Astrocyte (in vitro differentiated cells and primary cell): ENCODE results near the gene AGXT2. TPM values are rescaled to one million over a fixed set of nuclear protein-coding genes. Genes with fewer than 3 reads are reported as not detected.

Experiments used
- DNase-seq: peaks from one replicate; pipeline ENCODE4 v3.0.0-alpha.2; 2010; ENCODE audit warnings: low read depth
- FAIRE-seq: peaks from 2 replicates; lab custom pipeline; 2011; peaks lifted over from hg19 to GRCh38; lab: Jason Lieb, UNC
- H2AFZ ChIP-seq: 2 replicates; pipeline ENCODE4 v1.6.0; 2012; ENCODE audit warnings: low read depth, low read length, inconsistent platforms
- H3K27ac ChIP-seq: 2 replicates; pipeline ENCODE4 v1.5.1; 2011; ENCODE audit warnings: low read depth, low read length, inconsistent platforms
- H3K27me3 ChIP-seq: 2 replicates; pipeline ENCODE4 v1.6.0; 2011; ENCODE audit warnings: low read length, inconsistent platforms; ENCODE audit not compliant: insufficient read depth
- H3K36me3 ChIP-seq: 2 replicates; pipeline ENCODE4 v1.5.1; 2011; ENCODE audit warnings: low read length, inconsistent platforms; ENCODE audit not compliant: insufficient read depth
- H3K4me1 ChIP-seq: 2 replicates; pipeline ENCODE4 v1.5.1; 2011; ENCODE audit warnings: low read length, inconsistent platforms; ENCODE audit not compliant: insufficient read depth
- H3K4me2 ChIP-seq: 2 replicates; pipeline ENCODE4 v1.6.0; 2012; ENCODE audit warnings: low read length, inconsistent platforms
- H3K4me3 ChIP-seq: 2 replicates; pipeline ENCODE4 v1.5.1; 2011; ENCODE audit warnings: low read depth, mild to moderate bottlenecking, low read length, inconsistent platforms; ENCODE audit not compliant: insufficient read depth
- H3K79me2 ChIP-seq: 2 replicates; pipeline ENCODE4 v1.6.0; 2012; ENCODE audit warnings: mild to moderate bottlenecking, low read length, inconsistent platforms; ENCODE audit not compliant: insufficient read depth
- H3K9ac ChIP-seq: 2 replicates; pipeline ENCODE4 v1.6.0; 2012; ENCODE audit warnings: mild to moderate bottlenecking, low read length, inconsistent platforms
- H3K9me3 ChIP-seq: 2 replicates; pipeline ENCODE4 v1.5.1; 2012; ENCODE audit warnings: low read depth, mild to moderate bottlenecking, low read length, inconsistent platforms; ENCODE audit not compliant: insufficient read depth
- H4K20me1 ChIP-seq: 2 replicates; pipeline ENCODE4 v1.6.0; 2012; ENCODE audit warnings: low read length, inconsistent platforms; ENCODE audit not compliant: insufficient read depth
- H3K27ac Mint-ChIP-seq: one replicate; pipeline ENCODE4 v1.8.0; 2021; ENCODE audit warnings: mild to moderate bottlenecking, mixed read lengths; ENCODE audit not compliant: unreplicated experiment
- H3K27me3 Mint-ChIP-seq: one replicate; pipeline ENCODE4 v1.8.0; 2021; ENCODE audit warnings: low read depth, mixed read lengths; ENCODE audit not compliant: unreplicated experiment
- H3K36me3 Mint-ChIP-seq: one replicate; pipeline ENCODE4 v1.8.0; 2021; ENCODE audit warnings: low read depth, mixed read lengths; ENCODE audit not compliant: unreplicated experiment
- H3K4me1 Mint-ChIP-seq: one replicate; pipeline ENCODE4 v1.8.0; 2021; ENCODE audit warnings: low read depth, mixed read lengths; ENCODE audit not compliant: unreplicated experiment
- H3K4me3 Mint-ChIP-seq: one replicate; pipeline ENCODE4 v1.8.0; 2021; ENCODE audit warnings: mild to moderate bottlenecking, moderate library complexity, mixed read lengths; ENCODE audit not compliant: unreplicated experiment
- H3K9me3 Mint-ChIP-seq: one replicate; pipeline ENCODE4 v1.8.0; 2021; ENCODE audit warnings: mild to moderate bottlenecking, mixed read lengths; ENCODE audit not compliant: unreplicated experiment
- EZH2 ChIP-seq: IDR thresholded peaks from 2 replicates; pipeline ENCODE4 v1.6.1; 2012; ENCODE audit warnings: mild to moderate bottlenecking, low read length, inconsistent platforms; ENCODE audit not compliant: insufficient read depth
- total RNA-seq: library from RNA; stranded (reverse); gene quantifications from 2 replicates; pipeline ENCODE4 v1.2.1, GENCODE V29; 2021
- TF ChIP-seq, protein P1 (sequence below): IDR thresholded peaks from 2 replicates; pipeline ENCODE4 v1.5.1; 2011; ENCODE audit warnings: low read depth, mild to moderate bottlenecking, inconsistent platforms, low read length, moderate library complexity; ENCODE audit not compliant: insufficient read depth

Gene AGXT2
- total RNA-seq, 1 donor from 2014 or later, result not detected

DNA sequence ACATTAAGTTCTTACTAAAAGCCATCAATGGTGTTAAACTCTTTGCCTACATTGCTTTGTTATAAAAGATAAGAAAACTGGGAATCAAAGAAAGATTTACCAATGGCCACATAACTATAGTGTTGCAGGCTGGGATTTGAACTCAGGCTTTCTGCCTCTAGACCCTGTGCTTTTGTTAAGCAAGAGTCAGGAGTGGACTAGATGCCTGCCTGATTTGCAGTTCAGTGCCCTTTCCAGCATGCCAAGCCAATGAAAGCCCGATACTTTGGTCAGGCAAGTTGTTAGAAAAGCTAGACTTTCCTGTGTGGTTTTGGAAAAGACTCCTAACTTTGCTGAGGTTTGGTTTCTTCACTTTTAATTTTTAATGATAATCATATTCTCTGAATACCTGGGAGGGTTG is 21.4 kb upstream of the AGXT2 start:
- no peak for FAIRE-seq
- Histone ChIP-seq H3K27ac (no peak overlapping the region), H2AFZ (no peak overlapping the region), H3K36me3 (no peaks in the 10 kb centered on the region), H3K9me3 (no peaks in the 10 kb centered on the region), H3K4me2 (no peak overlapping the region), H4K20me1 (no peaks in the 10 kb centered on the region), H3K27me3 (no peaks in the 10 kb centered on the region), H3K4me3 (no peak overlapping the region), H3K4me1 (no peaks in the 10 kb centered on the region), H3K79me2 (no peaks in the 10 kb centered on the region), H3K9ac (no peak overlapping the region)
- no peaks in the 10 kb centered on the region for H3K36me3 Mint-ChIP-seq
- H3K9me3 Mint-ChIP-seq, result no peaks in the 10 kb centered on the region
- no peak overlapping the region for H3K4me3 Mint-ChIP-seq
- no peak overlapping the region for H3K27ac Mint-ChIP-seq
- no peak for DNase-seq
- no peaks in the 10 kb centered on the region for H3K4me1 Mint-ChIP-seq
- peaks cover 3% of the 10 kb centered on the region for H3K27me3 Mint-ChIP-seq
- no peak for TF ChIP-seq EZH2
- TF ChIP-seq, protein P1, sequence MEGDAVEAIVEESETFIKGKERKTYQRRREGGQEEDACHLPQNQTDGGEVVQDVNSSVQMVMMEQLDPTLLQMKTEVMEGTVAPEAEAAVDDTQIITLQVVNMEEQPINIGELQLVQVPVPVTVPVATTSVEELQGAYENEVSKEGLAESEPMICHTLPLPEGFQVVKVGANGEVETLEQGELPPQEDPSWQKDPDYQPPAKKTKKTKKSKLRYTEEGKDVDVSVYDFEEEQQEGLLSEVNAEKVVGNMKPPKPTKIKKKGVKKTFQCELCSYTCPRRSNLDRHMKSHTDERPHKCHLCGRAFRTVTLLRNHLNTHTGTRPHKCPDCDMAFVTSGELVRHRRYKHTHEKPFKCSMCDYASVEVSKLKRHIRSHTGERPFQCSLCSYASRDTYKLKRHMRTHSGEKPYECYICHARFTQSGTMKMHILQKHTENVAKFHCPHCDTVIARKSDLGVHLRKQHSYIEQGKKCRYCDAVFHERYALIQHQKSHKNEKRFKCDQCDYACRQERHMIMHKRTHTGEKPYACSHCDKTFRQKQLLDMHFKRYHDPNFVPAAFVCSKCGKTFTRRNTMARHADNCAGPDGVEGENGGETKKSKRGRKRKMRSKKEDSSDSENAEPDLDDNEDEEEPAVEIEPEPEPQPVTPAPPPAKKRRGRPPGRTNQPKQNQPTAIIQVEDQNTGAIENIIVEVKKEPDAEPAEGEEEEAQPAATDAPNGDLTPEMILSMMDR, result no peak

DNA sequence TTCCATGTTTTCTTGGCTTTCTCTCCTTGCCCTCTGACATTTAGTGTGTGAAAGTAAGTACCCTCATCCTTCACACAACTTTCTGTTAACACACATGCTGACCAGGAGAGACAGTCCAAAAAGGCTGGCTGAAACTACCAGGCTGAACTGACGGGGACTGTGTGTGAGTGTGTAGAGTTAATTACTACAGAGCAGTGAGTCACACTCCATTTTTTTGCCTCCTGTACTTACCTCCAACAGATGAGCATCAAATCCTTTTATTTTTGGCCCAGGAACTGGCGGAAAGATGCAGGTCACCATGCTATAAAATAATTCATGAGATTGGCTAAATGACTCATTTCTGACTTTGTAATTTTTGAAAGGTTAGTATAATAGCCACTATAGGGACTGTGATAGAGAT is 20.2 kb upstream of the AGXT2 start:
- Histone ChIP-seq H2AFZ (no peak overlapping the region), H3K4me3 (no peak overlapping the region), H3K27me3 (no peaks in the 10 kb centered on the region), H3K9ac (no peak overlapping the region), H3K36me3 (no peaks in the 10 kb centered on the region), H4K20me1 (no peaks in the 10 kb centered on the region), H3K4me2 (no peak overlapping the region), H3K9me3 (no peaks in the 10 kb centered on the region), H3K27ac (no peak overlapping the region), H3K79me2 (no peaks in the 10 kb centered on the region), H3K4me1 (no peaks in the 10 kb centered on the region)
- FAIRE-seq (no peak), DNase-seq (peak; percentile 37)
- no peaks in the 10 kb centered on the region for H3K4me1 Mint-ChIP-seq
- H3K4me3 Mint-ChIP-seq, result no peak overlapping the region
- H3K36me3 Mint-ChIP-seq, result no peaks in the 10 kb centered on the region
- H3K27ac Mint-ChIP-seq, result no peak overlapping the region
- TF ChIP-seq EZH2, result no peak
- TF ChIP-seq, protein P1, result no peak
- no peaks in the 10 kb centered on the region for H3K9me3 Mint-ChIP-seq
- H3K27me3 Mint-ChIP-seq, result peaks cover 3% of the 10 kb centered on the region

DNA sequence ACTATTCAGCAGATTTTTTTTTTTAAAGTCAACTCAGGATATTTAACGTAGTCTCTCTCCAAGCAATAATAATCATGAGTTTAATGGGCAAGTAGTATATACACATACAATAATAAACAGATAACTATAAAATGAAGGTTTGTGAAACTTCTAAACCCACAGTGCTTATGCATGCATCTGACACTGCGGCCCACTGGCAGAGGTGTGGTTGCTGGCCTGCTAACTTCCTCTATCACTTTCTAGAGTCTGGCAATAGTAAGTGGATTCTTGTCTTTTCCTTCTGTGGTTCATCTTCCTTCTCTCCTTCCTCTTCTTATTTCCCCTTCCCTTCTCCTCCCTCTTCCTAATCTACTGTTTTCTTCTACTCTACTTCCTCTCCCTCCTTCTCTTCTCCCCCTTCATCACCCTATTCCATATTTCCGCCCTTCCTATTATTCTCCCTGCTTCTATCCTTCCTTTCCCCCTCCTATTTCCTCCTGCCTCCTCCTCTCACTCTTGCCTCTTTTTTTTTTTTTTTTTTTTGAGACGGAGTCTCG is 18.6 kb upstream of the AGXT2 start:
- no peak for FAIRE-seq
- no peak overlapping the region for H3K9ac ChIP-seq
- no peak overlapping the region for H3K27ac ChIP-seq
- no peak overlapping the region for H3K4me3 ChIP-seq
- H3K9me3 ChIP-seq, result no peaks in the 10 kb centered on the region
- H2AFZ ChIP-seq, result no peak overlapping the region
- H4K20me1 ChIP-seq, result no peaks in the 10 kb centered on the region
- TF ChIP-seq EZH2, result no peak
- TF ChIP-seq, protein P1, result no peak
- H3K4me1 ChIP-seq, result no peaks in the 10 kb centered on the region
- Mint-ChIP-seq H3K36me3 (no peaks in the 10 kb centered on the region), H3K27me3 (peaks cover 3% of the 10 kb centered on the region), H3K4me1 (peaks cover 11% of the 10 kb centered on the region), H3K27ac (no peak overlapping the region), H3K9me3 (no peaks in the 10 kb centered on the region), H3K4me3 (no peak overlapping the region)
- no peaks in the 10 kb centered on the region for H3K79me2 ChIP-seq
- no peaks in the 10 kb centered on the region for H3K36me3 ChIP-seq
- H3K4me2 ChIP-seq, result no peak overlapping the region
- DNase-seq, result no peak
- H3K27me3 ChIP-seq, result no peaks in the 10 kb centered on the region
